Endothelial cell of umbilical vein (primary cell): ENCODE results near the gene RBFOX1. TPM values are rescaled to one million over a fixed set of nuclear protein-coding genes. Genes with fewer than 3 reads are reported as not detected.

ENCODE experiments used
- BruUV-seq: library from RNA; stranded (reverse); fragments of 400-500 nt; replicated peaks from 2 replicates; lab custom pipeline; 2021; lab: Mats Ljungman, UMichigan
- CTCF ChIA-PET: fragments of 300-600, 350-600 bp; sonication (Branson Sonifier 250); formaldehyde crosslinking; loops from one replicate; lab custom pipeline; 2021; ENCODE audit warnings: antibody characterized with exemption, inconsistent platforms; lab: Charles Lee
- POLR2A ChIA-PET: fragments of 300-600, 350-600 bp; sonication (Branson Sonifier 250); formaldehyde crosslinking; loops from one replicate; lab custom pipeline; 2021; ENCODE audit warnings: antibody characterized with exemption, inconsistent platforms; lab: Charles Lee
- DNase-seq: peaks from one replicate; pipeline ENCODE4 v3.0.0-alpha.2; 2011; ENCODE audit warnings: low read depth, low spot score
- FAIRE-seq: peaks from 2 replicates; lab custom pipeline; 2011; peaks lifted over from hg19 to GRCh38; lab: Jason Lieb, UNC
- H2AFZ ChIP-seq: 2 replicates; pipeline ENCODE4 v1.6.0; 2012; ENCODE audit warnings: low read depth, low read length, control low read depth, inconsistent platforms
- H3K27ac ChIP-seq: 2 replicates; pipeline ENCODE4 v1.5.1; 2011; ENCODE audit warnings: low read depth, mild to moderate bottlenecking, control low read depth, low read length, moderate library complexity; ENCODE audit not compliant: insufficient read depth
- H3K27me3 ChIP-seq, 2 experiments: 2 replicates each; pipeline versions ENCODE4 v1.6.0 to v1.6.1; 2011; ENCODE audit warnings: low read length in 2 of 2, mixed read lengths in 1 of 2; ENCODE audit not compliant: control insufficient read depth in 2 of 2, insufficient read depth in 2 of 2
- H3K36me3 ChIP-seq, 2 experiments: 2 replicates in 1 of 2; 3 replicates in 1 of 2; pipeline ENCODE4 v1.5.1; 2011; ENCODE audit warnings: low read length in 2 of 2, mild to moderate bottlenecking in 1 of 2, moderate library complexity in 1 of 2; ENCODE audit not compliant: control insufficient read depth in 2 of 2, insufficient read depth in 2 of 2; ENCODE audit errors: extremely low read depth in 1 of 2
- H3K4me1 ChIP-seq: 3 replicates; pipeline ENCODE4 v1.5.1; 2011; ENCODE audit warnings: mild to moderate bottlenecking, low read length; ENCODE audit not compliant: control insufficient read depth, insufficient read depth; ENCODE audit errors: extremely low read depth
- H3K4me2 ChIP-seq: 2 replicates; pipeline ENCODE4 v1.6.1; 2011; ENCODE audit warnings: low read length, control low read depth, mixed read lengths; ENCODE audit not compliant: insufficient read depth
- H3K4me3 ChIP-seq, 3 experiments: fragments of 200-600 bp in 1 of 3; sonication (generic), shearing (Covaris generic) in 1 of 3; replicated peaks in 1 of 3; 2 replicates each; pipeline ENCODE4 v1.5.1; 2011 to 2016; ENCODE audit warnings: control low read depth in 3 of 3, low read length in 3 of 3, mild to moderate bottlenecking in 2 of 3, inconsistent platforms in 1 of 3, low read depth in 1 of 3, moderate library complexity in 1 of 3; ENCODE audit not compliant: insufficient read depth in 1 of 3
- H3K79me2 ChIP-seq: 2 replicates; pipeline ENCODE4 v1.6.0; 2012; ENCODE audit warnings: low read length, inconsistent platforms; ENCODE audit not compliant: control insufficient read depth, insufficient read depth
- H3K9ac ChIP-seq: replicated peaks from 2 replicates; pipeline ENCODE3; 2011; ENCODE audit warnings: low read length, control low read depth; ENCODE audit not compliant: insufficient read depth; ENCODE audit errors: extremely low read depth
- H3K9me1 ChIP-seq: replicated peaks from 3 replicates; pipeline ENCODE4 v1.6.0; 2011; ENCODE audit warnings: mild to moderate bottlenecking, low read length; ENCODE audit not compliant: control insufficient read depth, insufficient read depth; ENCODE audit errors: extremely low read depth
- H3K9me3 ChIP-seq: replicated peaks from 2 replicates; pipeline ENCODE4 v1.5.1; 2012; ENCODE audit warnings: low read length, inconsistent platforms; ENCODE audit not compliant: control insufficient read depth, insufficient read depth
- H4K20me1 ChIP-seq: replicated peaks from 2 replicates; pipeline ENCODE3; 2011; ENCODE audit warnings: mild to moderate bottlenecking, low read length; ENCODE audit not compliant: control insufficient read depth, insufficient read depth; ENCODE audit errors: extremely low read depth
- EZH2 ChIP-seq: IDR thresholded peaks from 2 replicates; pipeline ENCODE4 v1.6.1; 2012; ENCODE audit warnings: borderline replicate concordance, low read depth, mild to moderate bottlenecking, moderate library complexity, low read length, inconsistent platforms; ENCODE audit not compliant: severe bottlenecking
- FOS ChIP-seq: IDR thresholded peaks from 2 replicates; pipeline ENCODE4 v1.6.1; 2011; ENCODE audit warnings: mild to moderate bottlenecking, low read length, moderate library complexity, borderline replicate concordance; ENCODE audit not compliant: insufficient read depth
- GATA2 ChIP-seq: IDR thresholded peaks from 2 replicates; pipeline ENCODE4 v1.7.0; 2011; ENCODE audit warnings: low read depth, mild to moderate bottlenecking, moderate library complexity, mixed read lengths, low read length; ENCODE audit not compliant: insufficient read length, insufficient read depth
- JUN ChIP-seq: IDR thresholded peaks from 2 replicates; pipeline ENCODE4 v1.6.1; 2011; ENCODE audit warnings: borderline replicate concordance, low read depth; ENCODE audit not compliant: insufficient read length, insufficient read depth
- MYC ChIP-seq: IDR thresholded peaks from one replicate; pipeline ENCODE4 v1.6.1; 2011; ENCODE audit warnings: mild to moderate bottlenecking, low read depth, low read length
- POLR2A ChIP-seq: IDR thresholded peaks from 2 replicates; pipeline ENCODE4 v1.6.1; 2012; ENCODE audit warnings: low read depth, mild to moderate bottlenecking, control low read depth, low read length
- POLR2AphosphoS5 ChIP-seq: IDR thresholded peaks from 2 replicates; pipeline ENCODE4 v1.6.1; 2012; ENCODE audit warnings: low read depth, mild to moderate bottlenecking, control low read depth, low read length, moderate library complexity; ENCODE audit not compliant: insufficient read depth
- dilution Hi-C: fragments of 300-500 bp; cut with MboI; formaldehyde crosslinking; loops from one replicate; pipeline ENCODE4 v1.15.0; 2019; ENCODE audit warnings: low sequenced_read_pairs; ENCODE audit not compliant: extremely low pct_ligation_motif_present
- intact Hi-C: fragments of 100-400 bp; cut with micrococcal nuclease; formaldehyde crosslinking; loops from one replicate; pipeline ENCODE4 v1.10.0; 2022
- polyA plus RNA-seq, 4 experiments: library from polyadenylated mRNA; depleted of rRNA in 3 of 4; stranded (reverse) in 3 of 4; unstranded in 1 of 4; fragments of >200 nt; gene quantifications; 2 replicates each; pipeline versions ENCODE4 v1.2.1 to v1.2.3, GENCODE V29; 2011 to 2012; ENCODE audit warnings: missing spikeins in 1 of 4
- total RNA-seq: library from RNA; stranded (reverse); gene quantifications from 2 replicates; pipeline ENCODE4 v1.2.3, GENCODE V29; 2021
- TF ChIP-seq, protein P1 (sequence below): IDR thresholded peaks from 2 replicates; pipeline ENCODE4 v1.6.1; 2011; ENCODE audit not compliant: insufficient read depth, insufficient read length
- TF ChIP-seq, protein P2 (sequence below), 2 donors: IDR thresholded peaks; 1 replicate in 1 of 2; 2 replicates in 1 of 2; pipeline ENCODE4 v1.5.1; 2011; ENCODE audit warnings: low read length in 2 of 2, mild to moderate bottlenecking in 2 of 2, moderate library complexity in 2 of 2, control low read depth in 1 of 2, inconsistent platforms in 1 of 2, low read depth in 1 of 2; ENCODE audit not compliant: insufficient read depth in 1 of 2; ENCODE audit errors: extremely low read depth in 1 of 2

The RBFOX1 gene
- total and polyA plus RNA-seq, 2 donors (not counting 3 experiments of a cell fraction or from before 2014, with no cell fraction given), result not detected

DNA sequence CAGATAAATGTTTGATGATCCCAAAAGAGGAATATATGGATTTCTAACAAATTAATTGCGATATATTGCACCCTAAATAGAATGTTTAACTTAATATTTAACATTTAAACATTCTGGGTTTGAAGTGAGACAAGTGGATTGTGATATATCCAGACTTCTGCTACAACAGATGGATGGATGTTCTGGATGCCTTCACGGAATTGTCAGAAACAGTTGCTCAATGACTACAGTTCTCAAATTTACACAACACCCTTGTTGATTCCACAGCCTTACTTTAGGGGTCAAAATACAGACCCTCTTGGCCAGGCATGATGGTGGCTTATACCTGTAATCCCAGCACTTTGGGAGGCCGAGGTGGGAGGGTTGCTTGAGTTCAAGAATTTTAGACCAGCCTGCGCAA is 250.8 kb downstream of the RBFOX1 start:
- H3K9me3 ChIP-seq, result peaks cover 7% of the 10 kb centered on the region
- FAIRE-seq, result no peak
- TF ChIP-seq, protein P1, sequence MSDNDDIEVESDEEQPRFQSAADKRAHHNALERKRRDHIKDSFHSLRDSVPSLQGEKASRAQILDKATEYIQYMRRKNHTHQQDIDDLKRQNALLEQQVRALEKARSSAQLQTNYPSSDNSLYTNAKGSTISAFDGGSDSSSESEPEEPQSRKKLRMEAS, result no peak
- TF ChIP-seq EZH2 (no peak), POLR2AphosphoS5 (no peak), JUN (no peak), GATA2 (no peak), FOS (no peak), POLR2A (no peak), MYC (no peak)
- TF ChIP-seq, protein P2, sequence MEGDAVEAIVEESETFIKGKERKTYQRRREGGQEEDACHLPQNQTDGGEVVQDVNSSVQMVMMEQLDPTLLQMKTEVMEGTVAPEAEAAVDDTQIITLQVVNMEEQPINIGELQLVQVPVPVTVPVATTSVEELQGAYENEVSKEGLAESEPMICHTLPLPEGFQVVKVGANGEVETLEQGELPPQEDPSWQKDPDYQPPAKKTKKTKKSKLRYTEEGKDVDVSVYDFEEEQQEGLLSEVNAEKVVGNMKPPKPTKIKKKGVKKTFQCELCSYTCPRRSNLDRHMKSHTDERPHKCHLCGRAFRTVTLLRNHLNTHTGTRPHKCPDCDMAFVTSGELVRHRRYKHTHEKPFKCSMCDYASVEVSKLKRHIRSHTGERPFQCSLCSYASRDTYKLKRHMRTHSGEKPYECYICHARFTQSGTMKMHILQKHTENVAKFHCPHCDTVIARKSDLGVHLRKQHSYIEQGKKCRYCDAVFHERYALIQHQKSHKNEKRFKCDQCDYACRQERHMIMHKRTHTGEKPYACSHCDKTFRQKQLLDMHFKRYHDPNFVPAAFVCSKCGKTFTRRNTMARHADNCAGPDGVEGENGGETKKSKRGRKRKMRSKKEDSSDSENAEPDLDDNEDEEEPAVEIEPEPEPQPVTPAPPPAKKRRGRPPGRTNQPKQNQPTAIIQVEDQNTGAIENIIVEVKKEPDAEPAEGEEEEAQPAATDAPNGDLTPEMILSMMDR (IDR thresholded peaks at IDR 0.05; ENCODE audit: extremely low read depth in 1 of 2, insufficient read depth in 1 of 2, low read depth in 1 of 2, low read length in 2 of 2), result no peak
- no TSS peak for BruUV-seq
- CTCF ChIA-PET, result no interaction called here
- intact Hi-C loops (no loop called here), dilution Hi-C loops (no loop called here)
- H3K4me2 ChIP-seq, result no peak overlapping the region
- no peaks in the 10 kb centered on the region for H3K79me2 ChIP-seq
- no peaks in the 10 kb centered on the region for H3K27me3 ChIP-seq
- POLR2A ChIA-PET, result no interaction called here
- no peak for DNase-seq
- no peak overlapping the region for H2AFZ ChIP-seq
- no peaks in the 10 kb centered on the region for H4K20me1 ChIP-seq
- no peaks in the 10 kb centered on the region for H3K4me1 ChIP-seq
- no peaks in the 10 kb centered on the region for H3K36me3 ChIP-seq
- no peaks in the 10 kb centered on the region for H3K9me1 ChIP-seq
- H3K27ac ChIP-seq, result no peak overlapping the region
- no peak overlapping the region for H3K9ac ChIP-seq
- H3K4me3 ChIP-seq, result no peak overlapping the region
